Astrocyte of the spinal cord (primary cell): ENCODE measurements around the gene FIGLA.

Source experiments
- DNase-seq: peaks from one replicate; pipeline ENCODE4 v3.0.0; 2011; ENCODE audit warnings: low read depth, low spot score
- H3K4me3 ChIP-seq: 2 replicates; pipeline ENCODE4 v1.5.1; 2011; ENCODE audit warnings: low read depth, mild to moderate bottlenecking, low read length, moderate library complexity
- CTCF ChIP-seq: IDR thresholded peaks from 2 replicates; pipeline ENCODE4 v1.5.1; 2012; ENCODE audit warnings: low read depth, mild to moderate bottlenecking, low read length, inconsistent platforms
- in situ Hi-C: cut with HindIII; loops from 2 replicates; pipeline ENCODE4 v1.10.0; 2017; ENCODE audit warnings: low sequenced_read_pairs

The FIGLA gene

GRCh38 chr2:70827388-70827787, 36.9 kb upstream of the FIGLA start:
- in situ Hi-C loops = no loop called here
- H3K4me3 ChIP-seq = no peak overlapping the region
- no peak for TF ChIP-seq CTCF
- DNase-seq = no peak

GRCh38 chr2:70826696-70827350, 36.4 kb upstream of the FIGLA start:
- in situ Hi-C loops = no loop called here
- no peak overlapping the region for H3K4me3 ChIP-seq
- TF ChIP-seq CTCF = no peak
- DNase-seq = no peak

- in situ Hi-C loops = no loop called here
- DNase-seq = no peak
- no peak for TF ChIP-seq CTCF
- no peak overlapping the region for H3K4me3 ChIP-seq
These were observed 32.8 kb upstream of the FIGLA start for GRCh38 chr2:70823249-70823648.

- in situ Hi-C loops = no loop called here
- no peak for TF ChIP-seq CTCF
These were observed 32.4 kb upstream of the FIGLA start for GRCh38 chr2:70822843-70823242.

GRCh38 chr2:70820499-70820898, 30.1 kb upstream of the FIGLA start, which contains the start of gene CLEC4F:
Gene CLEC4F (minus strand): TSS chr2:70820599. CDS start chr2:70820523, 76 bp downstream.
- DNase-seq = no peak
- no peak within 1 kb of the TSS for H3K4me3 ChIP-seq
- TF ChIP-seq CTCF = no peak
- in situ Hi-C loops = no loop called here

More at GRCh38 chr2:70822843-70823242, 32.4 kb upstream of the FIGLA start:
- no peak overlapping the region for H3K4me3 ChIP-seq
- DNase-seq = no peak

- in situ Hi-C loops = no loop called here
- no peak overlapping the region for H3K4me3 ChIP-seq
- no peak for TF ChIP-seq CTCF
- DNase-seq = no peak
These were observed 27.0 kb upstream of the FIGLA start for GRCh38 chr2:70817284-70817954.
